CD4-positive, alpha-beta T cell (primary cell): ENCODE measurements around the gene BCL2. TPM values are rescaled to one million over a fixed set of nuclear protein-coding genes. Genes with fewer than 3 reads are reported as not detected.

ENCODE experiments used
- ATAC-seq: fragments of 200-7000 bp; cut with Tn5 transposase; one replicate; pipeline ENCODE4 v1.10.0; 2022; ENCODE audit warnings: mild to moderate bottlenecking; ENCODE audit not compliant: poor library complexity
- CTCF ChIA-PET: fragments of 350-600 bp; sonication (Branson Sonifier 250); formaldehyde crosslinking; loops from one replicate; lab custom pipeline; 2021; ENCODE audit warnings: antibody characterized with exemption, inconsistent platforms; lab: Charles Lee
- POLR2A ChIA-PET: fragments of 350-600 bp; sonication (Branson Sonifier 250); formaldehyde crosslinking; loops from one replicate; lab custom pipeline; 2021; ENCODE audit warnings: antibody characterized with exemption, inconsistent platforms; lab: Charles Lee
- DNase-seq, 14 experiments: peaks; one replicate each; pipeline ENCODE4 v3.0.0-alpha.2; 2013 to 2020; ENCODE audit warnings: mixed read lengths in 2 of 14
- H3K27ac ChIP-seq, 2 donors: one replicate each; pipeline versions ENCODE4 v1.5.1 to v1.7.0; 2013; ENCODE audit warnings: low read length in 2 of 2, low read depth in 1 of 2, mild to moderate bottlenecking in 1 of 2
- H3K27me3 ChIP-seq, 2 experiments: 1 replicate in 1 of 2; 2 replicates in 1 of 2; pipeline versions ENCODE4 v1.6.1 to v1.7.0; 2013; ENCODE audit warnings: low read length in 2 of 2, control low read depth in 1 of 2, mild to moderate bottlenecking in 1 of 2, moderate library complexity in 1 of 2; ENCODE audit not compliant: insufficient read depth in 2 of 2, control insufficient read depth in 1 of 2
- H3K36me3 ChIP-seq: one replicate; pipeline ENCODE4 v1.6.1; 2013; ENCODE audit warnings: low read length, control low read depth; ENCODE audit not compliant: insufficient read depth
- H3K4me1 ChIP-seq: one replicate; pipeline ENCODE4 v1.6.1; 2013; ENCODE audit warnings: low read length, control low read depth; ENCODE audit not compliant: insufficient read depth
- H3K4me3 ChIP-seq: one replicate; pipeline ENCODE4 v1.5.1; 2013; ENCODE audit warnings: mild to moderate bottlenecking, low read length, moderate library complexity
- H3K9me3 ChIP-seq, 2 experiments: 1 replicate in 1 of 2; 2 replicates in 1 of 2; pipeline versions ENCODE4 v1.6.1 to v1.7.0; 2013; ENCODE audit warnings: low read length in 2 of 2, mild to moderate bottlenecking in 2 of 2, control low read depth in 1 of 2, moderate library complexity in 1 of 2; ENCODE audit not compliant: control insufficient read depth in 1 of 2, insufficient read depth in 1 of 2
- H3K27ac Mint-ChIP-seq: one replicate; pipeline ENCODE4 v1.8.0; 2020; ENCODE audit warnings: mixed read lengths
- H3K27me3 Mint-ChIP-seq: one replicate; pipeline ENCODE4 v1.8.0; 2021; ENCODE audit warnings: mixed read lengths
- H3K36me3 Mint-ChIP-seq: one replicate; pipeline ENCODE4 v1.8.0; 2021; ENCODE audit warnings: low read depth, mixed read lengths
- H3K4me1 Mint-ChIP-seq: one replicate; pipeline ENCODE4 v1.8.0; 2021; ENCODE audit warnings: low read depth, mixed read lengths
- H3K4me3 Mint-ChIP-seq: one replicate; pipeline ENCODE4 v1.8.0; 2020; ENCODE audit warnings: mild to moderate bottlenecking, mixed read lengths
- H3K9me3 Mint-ChIP-seq: one replicate; pipeline ENCODE4 v1.8.0; 2020; ENCODE audit warnings: mixed read lengths
- CTCF ChIP-seq: fragments of 200-600 bp; IDR thresholded peaks from one replicate; pipeline ENCODE4 v1.8.0; 2022; ENCODE audit warnings: antibody characterized with exemption, mild to moderate bottlenecking
- intact Hi-C, 2 experiments: fragments of 100-400 bp; cut with DNase I in 1 of 2; cut with micrococcal nuclease in 1 of 2; formaldehyde crosslinking; loops; one replicate each; pipeline versions ENCODE4 v1.15.1 to v1.9.0; 2023 to 2025; cut with DNase I, micrococcal nuclease
- total RNA-seq, 174 experiments: library from RNA in 2 of 174; stranded (reverse) in 2 of 174; gene quantifications; one replicate each; pipeline ENCODE4 v1.2.3 and lab custom pipeline; 2021 to 2026

BCL2 gene
- total RNA-seq, 2 experiments from 2014 or later, result 40.1 to 40.3 TPM

- intact Hi-C loops, result loop anchor here in 1 of 2 experiments (5.0 kb wide), 1 partner anchor 38 kb away; no protein-coding TSS in a partner anchor
- H3K9me3 Mint-ChIP-seq, result no peaks in the 10 kb centered on the region
- H3K27me3 ChIP-seq, result no peaks in the 10 kb centered on the region
- peak overlapping the region; percentile 21 for H3K4me3 ChIP-seq
- TF ChIP-seq CTCF, result no peak
- DNase-seq (no peak), ATAC-seq (no peak)
- H3K27ac Mint-ChIP-seq, result no peak overlapping the region
- H3K36me3 ChIP-seq, result peaks cover 37% of the 10 kb centered on the region
- H3K27me3 Mint-ChIP-seq, result no peaks in the 10 kb centered on the region
- peaks cover 2% of the 10 kb centered on the region for H3K4me1 Mint-ChIP-seq
- no peaks in the 10 kb centered on the region for H3K9me3 ChIP-seq
- H3K4me1 ChIP-seq, result peaks cover 77% of the 10 kb centered on the region
- peaks cover 32% of the 10 kb centered on the region for H3K36me3 Mint-ChIP-seq
- ChIA-PET POLR2A (interaction anchor here (0.6 to 3.5 kb wide), 6 partner anchors 8 to 58 kb away, joined by 3 to 21 read pairs (median 4); partner anchors contain the start of gene BCL2), CTCF (interaction anchor here (0.7 to 2.1 kb wide), 3 partner anchors 9 to 132 kb away, joined by 3 to 8 read pairs (median 4); partner anchors contain the start of gene BCL2)
- H3K4me3 Mint-ChIP-seq, result peak overlapping the region; percentile 82
- H3K27ac ChIP-seq, result peak overlapping the region in 1 of 2 donors; percentile 27
Measured at GRCh38 chr18:63290166-63290820, 29.3 kb downstream of the BCL2 start.

- H3K4me1 ChIP-seq, result peaks cover 86% of the 10 kb centered on the region
- ChIA-PET CTCF (interaction anchor here (1.1 to 3.7 kb wide), 2 partner anchors 29 to 33 kb away, joined by 3 to 13 read pairs; no protein-coding TSS in a partner anchor), POLR2A (interaction anchor here (1.0 to 3.5 kb wide), 4 partner anchors 11 to 136 kb away, joined by 3 to 21 read pairs (median 3); partner anchors contain the start of gene BCL2)
- H3K9me3 Mint-ChIP-seq, result no peaks in the 10 kb centered on the region
- peaks cover 34% of the 10 kb centered on the region for H3K36me3 Mint-ChIP-seq
- H3K27me3 Mint-ChIP-seq, result no peaks in the 10 kb centered on the region
- intact Hi-C loops, result no loop called here
- H3K27ac ChIP-seq, result peak overlapping the region in 1 of 2 donors; percentile 7
- H3K4me1 Mint-ChIP-seq, result peaks cover 9% of the 10 kb centered on the region
- no peak overlapping the region for H3K4me3 Mint-ChIP-seq
- H3K9me3 ChIP-seq, result no peaks in the 10 kb centered on the region
- H3K27me3 ChIP-seq, result no peaks in the 10 kb centered on the region
- no peak overlapping the region for H3K27ac Mint-ChIP-seq
- no peak overlapping the region for H3K4me3 ChIP-seq
- ATAC-seq (no peak), DNase-seq (no peak)
- peaks cover 39% of the 10 kb centered on the region for H3K36me3 ChIP-seq
- no peak for TF ChIP-seq CTCF
Measured at GRCh38 chr18:63288311-63288710, 31.3 kb downstream of the BCL2 start.

- Histone ChIP-seq H3K4me3 (no peak overlapping the region), H3K36me3 (peaks cover 34% of the 10 kb centered on the region), H3K9me3 (no peaks in the 10 kb centered on the region), H3K27me3 (no peaks in the 10 kb centered on the region), H3K4me1 (peaks cover 81% of the 10 kb centered on the region), H3K27ac (no peak overlapping the region)
- Mint-ChIP-seq H3K4me1 (peaks cover 9% of the 10 kb centered on the region), H3K4me3 (no peak overlapping the region), H3K9me3 (no peaks in the 10 kb centered on the region), H3K27me3 (no peaks in the 10 kb centered on the region), H3K27ac (no peak overlapping the region), H3K36me3 (peaks cover 28% of the 10 kb centered on the region)
- CTCF ChIA-PET, result interaction anchor here (3.7 kb wide), 1 partner anchor 30 kb away, joined by 13 read pairs; no protein-coding TSS in a partner anchor
- intact Hi-C loops, result loop anchor here in 1 of 2 experiments (2.0 kb wide), 1 partner anchor 21 kb away; no protein-coding TSS in a partner anchor
- TF ChIP-seq CTCF, result no peak
- ATAC-seq (no peak), DNase-seq (no peak)
- POLR2A ChIA-PET, result interaction anchor here (1.0 to 3.5 kb wide), 4 partner anchors 11 to 135 kb away, joined by 3 to 21 read pairs (median 3); partner anchors contain the start of gene BCL2
Measured at GRCh38 chr18:63287691-63288220, 31.8 kb downstream of the BCL2 start.
